GM12878 (cell line): Measurements from ENCODE around the gene EGFL8. TPM values are rescaled to one million over a fixed set of nuclear protein-coding genes. Genes with fewer than 3 reads are reported as not detected.

Experiments used
- ATF7 ChIP-seq: fragments of 450-650 bp; IDR thresholded peaks from 2 replicates; pipeline ENCODE4 v1.6.1; 2016; ENCODE audit warnings: low read depth, mild to moderate bottlenecking
- BACH1 ChIP-seq: fragments of 450-650 bp; IDR thresholded peaks from 2 replicates; pipeline ENCODE4 v1.6.1; 2017; ENCODE audit warnings: mild to moderate bottlenecking, borderline replicate concordance
- CEBPB ChIP-seq, 2 experiments: fragments of 150-350 bp in 1 of 2; IDR thresholded peaks; 2 replicates each; pipeline ENCODE4 v1.6.1; 2012 to 2014; ENCODE audit warnings: low read depth in 2 of 2, low read length in 2 of 2, borderline replicate concordance in 1 of 2, inconsistent platforms in 1 of 2
- CHD4 ChIP-seq: fragments of 200-600 bp; sonication (generic); IDR thresholded peaks from 2 replicates; pipeline ENCODE4 v1.6.1; 2016; ENCODE audit warnings: mild to moderate bottlenecking
- ELK1 ChIP-seq: IDR thresholded peaks from 2 replicates; pipeline ENCODE4 v1.6.1; 2012; ENCODE audit warnings: low read depth, low read length, improper control_type of control experiment
- EP300 ChIP-seq, 2 experiments: fragments of 150-350 bp in 1 of 2; IDR thresholded peaks; 2 replicates each; pipeline ENCODE4 v1.6.1; 2011 to 2012; ENCODE audit warnings: low read depth in 2 of 2, low read length in 2 of 2, borderline replicate concordance in 1 of 2, improper control_type of control experiment in 1 of 2, inconsistent platforms in 1 of 2; ENCODE audit not compliant: control insufficient read depth in 1 of 2
- ESRRA ChIP-seq: IDR thresholded peaks from 2 replicates; pipeline ENCODE4 v1.6.1; 2012; ENCODE audit warnings: mild to moderate bottlenecking, low read length, improper control_type of control experiment
- FOS ChIP-seq: IDR thresholded peaks from 3 replicates; pipeline ENCODE4 v1.6.1; 2011; ENCODE audit warnings: borderline replicate concordance; ENCODE audit not compliant: insufficient read length; ENCODE audit errors: extremely low read depth
- GABPA ChIP-seq: IDR thresholded peaks from 2 replicates; pipeline ENCODE4 v1.6.1; 2014; ENCODE audit warnings: antibody characterized with exemption, low read depth, mild to moderate bottlenecking, inconsistent platforms
- HSF1 ChIP-seq: fragments of 150-350 bp; IDR thresholded peaks from 2 replicates; pipeline ENCODE4 v1.6.1; 2014; ENCODE audit warnings: mild to moderate bottlenecking, low read depth, low read length
- IKZF1 ChIP-seq: fragments of 450-650 bp; conservative IDR thresholded peaks from 2 replicates; pipeline ENCODE4 v1.6.1; 2017; ENCODE audit warnings: antibody characterized with exemption, mild to moderate bottlenecking
- IRF4 ChIP-seq: IDR thresholded peaks from 2 replicates; pipeline ENCODE4 v1.6.1; 2011; ENCODE audit warnings: low read depth, low read length
- POLR2A ChIP-seq: IDR thresholded peaks from 2 replicates; pipeline ENCODE4 v1.6.1; 2011; ENCODE audit warnings: low read depth, mild to moderate bottlenecking, low read length
- RAD51 ChIP-seq: fragments of 450-650 bp; IDR thresholded peaks from 2 replicates; pipeline ENCODE4 v1.6.1; 2016; ENCODE audit warnings: moderate library complexity, mild to moderate bottlenecking, inconsistent platforms
- RB1 ChIP-seq: fragments of 450-650 bp; formaldehyde crosslinking; IDR thresholded peaks from 2 replicates; pipeline ENCODE4 v1.6.1; 2017; ENCODE audit warnings: mild to moderate bottlenecking, borderline replicate concordance
- RFX5 ChIP-seq: IDR thresholded peaks from 2 replicates; pipeline ENCODE4 v1.6.1; 2011; ENCODE audit warnings: low read depth, low read length, improper control_type of control experiment
- SIN3A ChIP-seq: IDR thresholded peaks from 2 replicates; pipeline ENCODE4 v1.6.1; 2012; ENCODE audit warnings: low read depth, low read length, improper control_type of control experiment
- SPI1 ChIP-seq: IDR thresholded peaks from 2 replicates; pipeline ENCODE4 v1.6.1; 2011; ENCODE audit warnings: low read depth, mild to moderate bottlenecking, low read length, moderate library complexity, borderline replicate concordance; ENCODE audit not compliant: insufficient read depth
- SREBF1 ChIP-seq: IDR thresholded peaks from 2 replicates; pipeline ENCODE4 v1.6.1; 2012; ENCODE audit warnings: mild to moderate bottlenecking, low read length
- SRF ChIP-seq, 2 experiments: IDR thresholded peaks; 2 replicates each; pipeline ENCODE4 v1.6.1; 2011; ENCODE audit warnings: low read depth in 2 of 2, low read length in 2 of 2, mild to moderate bottlenecking in 1 of 2, moderate library complexity in 1 of 2
- TCF12 ChIP-seq: IDR thresholded peaks from 2 replicates; pipeline ENCODE4 v1.6.1; 2011; ENCODE audit warnings: low read depth, mild to moderate bottlenecking, low read length
- polyA plus RNA-seq, 11 experiments: library from polyadenylated mRNA; depleted of rRNA in 4 of 11; unstranded in 6 of 11; stranded (reverse) in 5 of 11; fragments of >200 nt; fragmentation: Nextera tagmentation in 4 of 11; fragmentation: Illumina TruSeq in 1 of 11; extraction: Ambion mirVana in 4 of 11; extraction: Trizol in 1 of 11; gene quantifications; 1 replicate in 1 of 11; 2 replicates in 10 of 11; pipeline versions ENCODE4 v1.2.1 to v1.2.3, GENCODE V29; 2011 to 2016; ENCODE audit warnings: inconsistent platforms in 2 of 11, missing spikeins in 2 of 11, low read depth in 1 of 11
- total RNA-seq, 4 experiments: library from RNA; depleted of rRNA in 3 of 4; stranded (reverse); fragments of >200 nt in 3 of 4; fragmentation: Illumina TruSeq in 1 of 4; extraction: Trizol in 1 of 4; gene quantifications; 2 replicates each; pipeline versions ENCODE4 v1.2.1 to v1.2.3, GENCODE V29; 2013 to 2021
- TF ChIP-seq, protein P1 (sequence below): fragments of 450-650 bp; conservative IDR thresholded peaks from 2 replicates; pipeline ENCODE4 v1.6.1; 2017; ENCODE audit warnings: mild to moderate bottlenecking, moderate library complexity
- TF ChIP-seq, protein P2 (sequence below): fragments of 450-650 bp; IDR thresholded peaks from 2 replicates; pipeline ENCODE4 v1.6.1; 2017; ENCODE audit warnings: mild to moderate bottlenecking

The EGFL8 gene
- total and polyA plus RNA-seq, 10 of the 15 experiments (the other 5 are each of a cell fraction or from before 2014, with no cell fraction given), result 0.07 to 3.5 (median 1.4) TPM

DNA sequence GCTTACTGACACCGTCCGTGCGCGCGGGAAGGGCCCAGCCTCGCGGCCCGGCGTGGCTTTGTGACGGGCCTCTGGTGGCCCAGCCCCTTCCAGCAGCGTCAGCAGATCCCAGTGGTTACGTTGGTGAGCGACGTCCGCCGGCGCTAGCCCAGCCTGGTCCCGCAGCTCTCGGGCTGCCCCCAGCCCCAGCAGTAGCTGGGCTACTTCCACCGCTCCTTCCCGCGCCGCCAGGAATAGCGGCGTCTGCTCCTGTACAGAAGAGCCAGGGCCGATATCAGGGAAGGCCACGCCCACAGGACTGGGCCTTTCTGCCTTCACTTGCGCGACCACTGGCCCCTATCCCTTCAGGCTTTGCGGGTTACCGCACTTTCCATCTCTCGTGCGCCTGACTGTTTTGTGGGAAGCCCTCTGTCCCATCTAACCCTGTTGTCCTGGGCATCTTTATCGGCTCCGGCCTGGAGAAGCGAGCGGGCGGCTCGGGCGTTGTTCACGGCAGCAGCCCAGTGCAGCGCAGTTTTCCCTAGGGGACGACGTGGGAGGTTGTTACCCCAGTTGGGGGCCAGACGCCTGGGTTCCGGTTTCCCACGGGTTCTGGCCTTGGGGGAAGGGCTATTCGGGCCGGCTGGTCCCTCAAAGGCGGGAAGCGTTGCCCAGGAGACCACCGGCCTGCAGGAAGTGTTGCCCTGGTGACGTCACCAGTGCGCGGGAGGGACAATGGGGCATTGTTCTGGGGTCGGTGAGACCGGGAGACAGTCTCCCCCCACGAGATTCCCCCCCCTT lies 31.7 kb downstream of the EGFL8 start (continued):
- TF ChIP-seq SIN3A (peak; percentile 70; the same call in 1 of the 2 replicates), IRF4 (peak; percentile 33; the same call in 1 of the 2 replicates), POLR2A (peak; percentile 93), BACH1 (peak; percentile 40; the same call in 1 of the 2 replicates), ELK1 (peak; percentile 65; the same call in 1 of the 2 replicates), SRF (IDR thresholded peaks at IDR 0.05; ENCODE audit: low read depth in 2 of 2, low read length in 2 of 2) (0 out of 4 replicates have a peak, but pooled peaks of 1 of the 2 experiments have one; percentile 39), SREBF1 (no peak), ATF7 (peak; percentile 99), CEBPB (IDR thresholded peaks at IDR 0.05; ENCODE audit: borderline replicate concordance in 1 of 2, low read depth in 2 of 2, low read length in 2 of 2) (peak in 1 of 2 experiments; percentile 21; a peak in 1 of 4 replicates), RFX5 (no peak; the same call in 1 of the 2 replicates), ESRRA (no peak), EP300 (IDR thresholded peaks at IDR 0.05; ENCODE audit: borderline replicate concordance in 1 of 2, control insufficient read depth in 1 of 2, low read depth in 2 of 2, low read length in 2 of 2) (peak; percentile 69 to 75), HSF1 (no peak), RB1 (peak; percentile 91; the same call in 1 of the 2 replicates), IKZF1 (peak; percentile 95), RAD51 (no peak), SPI1 (peak; percentile 52; the same call in 1 of the 2 replicates), TCF12 (peak; percentile 91), CHD4 (no peak), GABPA (no peak), FOS (no peak)
- TF ChIP-seq, protein P1, sequence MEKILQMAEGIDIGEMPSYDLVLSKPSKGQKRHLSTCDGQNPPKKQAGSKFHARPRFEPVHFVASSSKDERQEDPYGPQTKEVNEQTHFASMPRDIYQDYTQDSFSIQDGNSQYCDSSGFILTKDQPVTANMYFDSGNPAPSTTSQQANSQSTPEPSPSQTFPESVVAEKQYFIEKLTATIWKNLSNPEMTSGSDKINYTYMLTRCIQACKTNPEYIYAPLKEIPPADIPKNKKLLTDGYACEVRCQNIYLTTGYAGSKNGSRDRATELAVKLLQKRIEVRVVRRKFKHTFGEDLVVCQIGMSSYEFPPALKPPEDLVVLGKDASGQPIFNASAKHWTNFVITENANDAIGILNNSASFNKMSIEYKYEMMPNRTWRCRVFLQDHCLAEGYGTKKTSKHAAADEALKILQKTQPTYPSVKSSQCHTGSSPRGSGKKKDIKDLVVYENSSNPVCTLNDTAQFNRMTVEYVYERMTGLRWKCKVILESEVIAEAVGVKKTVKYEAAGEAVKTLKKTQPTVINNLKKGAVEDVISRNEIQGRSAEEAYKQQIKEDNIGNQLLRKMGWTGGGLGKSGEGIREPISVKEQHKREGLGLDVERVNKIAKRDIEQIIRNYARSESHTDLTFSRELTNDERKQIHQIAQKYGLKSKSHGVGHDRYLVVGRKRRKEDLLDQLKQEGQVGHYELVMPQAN, result peak; percentile 56; the same call in 1 of the 2 replicates
- TF ChIP-seq, protein P2, sequence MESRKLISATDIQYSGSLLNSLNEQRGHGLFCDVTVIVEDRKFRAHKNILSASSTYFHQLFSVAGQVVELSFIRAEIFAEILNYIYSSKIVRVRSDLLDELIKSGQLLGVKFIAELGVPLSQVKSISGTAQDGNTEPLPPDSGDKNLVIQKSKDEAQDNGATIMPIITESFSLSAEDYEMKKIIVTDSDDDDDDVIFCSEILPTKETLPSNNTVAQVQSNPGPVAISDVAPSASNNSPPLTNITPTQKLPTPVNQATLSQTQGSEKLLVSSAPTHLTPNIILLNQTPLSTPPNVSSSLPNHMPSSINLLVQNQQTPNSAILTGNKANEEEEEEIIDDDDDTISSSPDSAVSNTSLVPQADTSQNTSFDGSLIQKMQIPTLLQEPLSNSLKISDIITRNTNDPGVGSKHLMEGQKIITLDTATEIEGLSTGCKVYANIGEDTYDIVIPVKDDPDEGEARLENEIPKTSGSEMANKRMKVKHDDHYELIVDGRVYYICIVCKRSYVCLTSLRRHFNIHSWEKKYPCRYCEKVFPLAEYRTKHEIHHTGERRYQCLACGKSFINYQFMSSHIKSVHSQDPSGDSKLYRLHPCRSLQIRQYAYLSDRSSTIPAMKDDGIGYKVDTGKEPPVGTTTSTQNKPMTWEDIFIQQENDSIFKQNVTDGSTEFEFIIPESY, result no peak
